ENCODE results near the gene MAGEB5. TPM values are rescaled to one million over a fixed set of nuclear protein-coding genes. Genes with fewer than 3 reads are reported as not detected.

Gene MAGEB5
- total RNA-seq, 1 experiment from 2014 or later: not detected

GRCh38 chrX:26262121-26262523, 46.2 kb downstream of the MAGEB5 start:
- H3K4me3 ChIP-seq (ENCODE audit: low read length): no peak overlapping the region
- H3K9me3 ChIP-seq (ENCODE audit: low read length): peaks cover 32% of the 10 kb centered on the region
- H3K27ac ChIP-seq (ENCODE audit: low read length): no peak overlapping the region
- H3K36me3 ChIP-seq (ENCODE audit: insufficient read depth, low read length): no peaks in the 10 kb centered on the region
- no peaks in the 10 kb centered on the region for H3K4me1 ChIP-seq (ENCODE audit: low read length)
- no peaks in the 10 kb centered on the region for H4K20me1 ChIP-seq (ENCODE audit: insufficient read depth, low read depth, low read length)
- H3K9me2 ChIP-seq (replicated peaks; ENCODE audit: insufficient read depth, low read length): no peaks in the 10 kb centered on the region
- no peak for DNase-seq
- no peak overlapping the region for H2AFZ ChIP-seq (ENCODE audit: low read length)
- no peaks in the 10 kb centered on the region for H3K27me3 ChIP-seq (ENCODE audit: low read length)
- no peaks in the 10 kb centered on the region for H3K79me2 ChIP-seq (ENCODE audit: low read length)
- H3K9ac ChIP-seq (ENCODE audit: low read length): no peak overlapping the region
- H3K4me2 ChIP-seq (ENCODE audit: low read depth, low read length, poor library complexity, severe bottlenecking): no peak overlapping the region

Other genes starting within 250 kb of the MAGEB5 start
- gene MAGEB18, start 77.8 kb upstream of the MAGEB5 start, total RNA-seq (2014; rRNA removed; shearing (Covaris generic); ENCODE audit: low replicate concordance): not detected in 2 replicates
- gene MAGEB6B, start 55.6 kb upstream of the MAGEB5 start, total RNA-seq (2014; rRNA removed; shearing (Covaris generic); ENCODE audit: low replicate concordance): not detected in 2 replicates
- not detected in 2 replicates for gene MAGEB6, start 23.7 kb upstream of the MAGEB5 start, total RNA-seq (2014; rRNA removed; shearing (Covaris generic); ENCODE audit: low replicate concordance)